H1 (cell line): Measurements from ENCODE around the gene FBXO28. TPM values are rescaled to one million over a fixed set of nuclear protein-coding genes. Genes with fewer than 3 reads are reported as not detected.

ENCODE experiments used
- EP300 ChIP-seq, 2 experiments: IDR thresholded peaks; 1 replicate in 1 of 2; 2 replicates in 1 of 2; pipeline ENCODE4 v1.6.1; 2011 to 2012; ENCODE audit warnings: low read depth in 2 of 2, low read length in 2 of 2, mild to moderate bottlenecking in 2 of 2, borderline replicate concordance in 1 of 2, inconsistent platforms in 1 of 2, moderate library complexity in 1 of 2
- GTF2F1 ChIP-seq: IDR thresholded peaks from 2 replicates; pipeline ENCODE4 v1.6.1; 2012; ENCODE audit warnings: low read depth, low read length, improper control_type of control experiment, borderline replicate concordance
- KDM5A ChIP-seq: fragments of 200-600 bp; IDR thresholded peaks from 2 replicates; pipeline ENCODE4 v1.7.1; 2012; ENCODE audit warnings: mild to moderate bottlenecking, low read length, inconsistent platforms, mixed read lengths
- RAD21 ChIP-seq, 2 experiments: IDR thresholded peaks in 1 of 2; conservative IDR thresholded peaks in 1 of 2; 2 replicates each; pipeline ENCODE4 v1.6.1; 2011; ENCODE audit warnings: low read depth in 2 of 2, low read length in 2 of 2, improper control_type of control experiment in 1 of 2, inconsistent platforms in 1 of 2, mild to moderate bottlenecking in 1 of 2, moderate library complexity in 1 of 2
- RNF2 ChIP-seq: fragments of 200-900, 300-1000 bp; sonication (generic); IDR thresholded peaks from 2 replicates; pipeline ENCODE4 v1.7.1; 2016; ENCODE audit warnings: borderline replicate concordance, low read depth, mild to moderate bottlenecking, antibody characterized with exemption, low read length; ENCODE audit not compliant: poor library complexity, severe bottlenecking; ENCODE audit errors: missing control alignments
- SIRT6 ChIP-seq: IDR thresholded peaks from one replicate; pipeline ENCODE4 v1.7.1; 2012; ENCODE audit warnings: low read length, inconsistent platforms
- TBP ChIP-seq: IDR thresholded peaks from 2 replicates; pipeline ENCODE4 v1.6.1; 2011; ENCODE audit warnings: low read depth, low read length, improper control_type of control experiment
- polyA plus RNA-seq, 7 experiments: library from polyadenylated mRNA; depleted of rRNA in 3 of 7; stranded (reverse) in 5 of 7; unstranded in 2 of 7; fragments of >200 nt in 5 of 7; fragments of 200-250 nt in 2 of 7; gene quantifications; 1 replicate in 5 of 7; 2 replicates in 1 of 7; 4 replicates in 1 of 7; pipeline versions ENCODE4 v1.2.1 to v1.2.3, GENCODE V29; 2011 to 2013; ENCODE audit warnings: missing spikeins in 2 of 7, mixed read lengths in 2 of 7
- total RNA-seq: library from RNA; stranded (reverse); fragmentation: NEBNext Ultra II Directional; extraction: Animal tissue kit (Norgen Biotek cat#: 25700); gene quantifications from 2 replicates; pipeline ENCODE4 v1.2.1, GENCODE V29; 2021
- TF ChIP-seq, protein P1 (sequence below): fragments of 300-600 bp; sonication (generic); IDR thresholded peaks from 2 replicates; pipeline ENCODE4 v1.7.1; 2012; ENCODE audit warnings: low read length, moderate library complexity, mild to moderate bottlenecking, inconsistent platforms; ENCODE audit not compliant: insufficient replicate concordance

FBXO28 gene
- total and polyA plus RNA-seq, 2 of the 8 experiments (the other 6 are each of a cell fraction or from before 2014, with no cell fraction given): 10.3 to 42.5 TPM

DNA sequence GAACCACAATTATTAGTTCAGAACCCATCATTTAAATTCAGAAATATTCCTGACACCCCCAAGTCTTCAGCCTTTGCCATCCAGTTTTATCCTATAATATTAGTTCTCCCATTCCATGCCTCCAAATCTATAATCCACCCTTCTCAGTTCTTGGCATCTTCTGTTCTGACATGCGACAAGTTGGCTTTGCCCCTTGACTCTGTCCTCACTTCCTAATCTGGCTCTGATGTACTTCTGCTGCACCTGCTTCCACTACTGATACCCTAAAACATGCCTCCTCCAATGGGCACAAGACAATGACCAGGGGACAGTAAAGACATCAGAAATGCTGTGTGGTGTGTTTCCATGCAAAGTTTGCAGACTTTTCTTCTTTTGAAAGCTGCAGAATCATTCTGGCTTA, 17.1 kb upstream of the FBXO28 start (continued):
- TF ChIP-seq, protein P1, sequence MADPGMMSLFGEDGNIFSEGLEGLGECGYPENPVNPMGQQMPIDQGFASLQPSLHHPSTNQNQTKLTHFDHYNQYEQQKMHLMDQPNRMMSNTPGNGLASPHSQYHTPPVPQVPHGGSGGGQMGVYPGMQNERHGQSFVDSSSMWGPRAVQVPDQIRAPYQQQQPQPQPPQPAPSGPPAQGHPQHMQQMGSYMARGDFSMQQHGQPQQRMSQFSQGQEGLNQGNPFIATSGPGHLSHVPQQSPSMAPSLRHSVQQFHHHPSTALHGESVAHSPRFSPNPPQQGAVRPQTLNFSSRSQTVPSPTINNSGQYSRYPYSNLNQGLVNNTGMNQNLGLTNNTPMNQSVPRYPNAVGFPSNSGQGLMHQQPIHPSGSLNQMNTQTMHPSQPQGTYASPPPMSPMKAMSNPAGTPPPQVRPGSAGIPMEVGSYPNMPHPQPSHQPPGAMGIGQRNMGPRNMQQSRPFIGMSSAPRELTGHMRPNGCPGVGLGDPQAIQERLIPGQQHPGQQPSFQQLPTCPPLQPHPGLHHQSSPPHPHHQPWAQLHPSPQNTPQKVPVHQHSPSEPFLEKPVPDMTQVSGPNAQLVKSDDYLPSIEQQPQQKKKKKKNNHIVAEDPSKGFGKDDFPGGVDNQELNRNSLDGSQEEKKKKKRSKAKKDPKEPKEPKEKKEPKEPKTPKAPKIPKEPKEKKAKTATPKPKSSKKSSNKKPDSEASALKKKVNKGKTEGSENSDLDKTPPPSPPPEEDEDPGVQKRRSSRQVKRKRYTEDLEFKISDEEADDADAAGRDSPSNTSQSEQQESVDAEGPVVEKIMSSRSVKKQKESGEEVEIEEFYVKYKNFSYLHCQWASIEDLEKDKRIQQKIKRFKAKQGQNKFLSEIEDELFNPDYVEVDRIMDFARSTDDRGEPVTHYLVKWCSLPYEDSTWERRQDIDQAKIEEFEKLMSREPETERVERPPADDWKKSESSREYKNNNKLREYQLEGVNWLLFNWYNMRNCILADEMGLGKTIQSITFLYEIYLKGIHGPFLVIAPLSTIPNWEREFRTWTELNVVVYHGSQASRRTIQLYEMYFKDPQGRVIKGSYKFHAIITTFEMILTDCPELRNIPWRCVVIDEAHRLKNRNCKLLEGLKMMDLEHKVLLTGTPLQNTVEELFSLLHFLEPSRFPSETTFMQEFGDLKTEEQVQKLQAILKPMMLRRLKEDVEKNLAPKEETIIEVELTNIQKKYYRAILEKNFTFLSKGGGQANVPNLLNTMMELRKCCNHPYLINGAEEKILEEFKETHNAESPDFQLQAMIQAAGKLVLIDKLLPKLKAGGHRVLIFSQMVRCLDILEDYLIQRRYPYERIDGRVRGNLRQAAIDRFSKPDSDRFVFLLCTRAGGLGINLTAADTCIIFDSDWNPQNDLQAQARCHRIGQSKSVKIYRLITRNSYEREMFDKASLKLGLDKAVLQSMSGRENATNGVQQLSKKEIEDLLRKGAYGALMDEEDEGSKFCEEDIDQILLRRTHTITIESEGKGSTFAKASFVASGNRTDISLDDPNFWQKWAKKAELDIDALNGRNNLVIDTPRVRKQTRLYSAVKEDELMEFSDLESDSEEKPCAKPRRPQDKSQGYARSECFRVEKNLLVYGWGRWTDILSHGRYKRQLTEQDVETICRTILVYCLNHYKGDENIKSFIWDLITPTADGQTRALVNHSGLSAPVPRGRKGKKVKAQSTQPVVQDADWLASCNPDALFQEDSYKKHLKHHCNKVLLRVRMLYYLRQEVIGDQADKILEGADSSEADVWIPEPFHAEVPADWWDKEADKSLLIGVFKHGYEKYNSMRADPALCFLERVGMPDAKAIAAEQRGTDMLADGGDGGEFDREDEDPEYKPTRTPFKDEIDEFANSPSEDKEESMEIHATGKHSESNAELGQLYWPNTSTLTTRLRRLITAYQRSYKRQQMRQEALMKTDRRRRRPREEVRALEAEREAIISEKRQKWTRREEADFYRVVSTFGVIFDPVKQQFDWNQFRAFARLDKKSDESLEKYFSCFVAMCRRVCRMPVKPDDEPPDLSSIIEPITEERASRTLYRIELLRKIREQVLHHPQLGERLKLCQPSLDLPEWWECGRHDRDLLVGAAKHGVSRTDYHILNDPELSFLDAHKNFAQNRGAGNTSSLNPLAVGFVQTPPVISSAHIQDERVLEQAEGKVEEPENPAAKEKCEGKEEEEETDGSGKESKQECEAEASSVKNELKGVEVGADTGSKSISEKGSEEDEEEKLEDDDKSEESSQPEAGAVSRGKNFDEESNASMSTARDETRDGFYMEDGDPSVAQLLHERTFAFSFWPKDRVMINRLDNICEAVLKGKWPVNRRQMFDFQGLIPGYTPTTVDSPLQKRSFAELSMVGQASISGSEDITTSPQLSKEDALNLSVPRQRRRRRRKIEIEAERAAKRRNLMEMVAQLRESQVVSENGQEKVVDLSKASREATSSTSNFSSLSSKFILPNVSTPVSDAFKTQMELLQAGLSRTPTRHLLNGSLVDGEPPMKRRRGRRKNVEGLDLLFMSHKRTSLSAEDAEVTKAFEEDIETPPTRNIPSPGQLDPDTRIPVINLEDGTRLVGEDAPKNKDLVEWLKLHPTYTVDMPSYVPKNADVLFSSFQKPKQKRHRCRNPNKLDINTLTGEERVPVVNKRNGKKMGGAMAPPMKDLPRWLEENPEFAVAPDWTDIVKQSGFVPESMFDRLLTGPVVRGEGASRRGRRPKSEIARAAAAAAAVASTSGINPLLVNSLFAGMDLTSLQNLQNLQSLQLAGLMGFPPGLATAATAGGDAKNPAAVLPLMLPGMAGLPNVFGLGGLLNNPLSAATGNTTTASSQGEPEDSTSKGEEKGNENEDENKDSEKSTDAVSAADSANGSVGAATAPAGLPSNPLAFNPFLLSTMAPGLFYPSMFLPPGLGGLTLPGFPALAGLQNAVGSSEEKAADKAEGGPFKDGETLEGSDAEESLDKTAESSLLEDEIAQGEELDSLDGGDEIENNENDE: no peak
- TF ChIP-seq TBP: no peak
- TF ChIP-seq KDM5A: no peak
- TF ChIP-seq RAD21 (IDR thresholded peaks at IDR 0.05 in 1 of 2, conservative IDR thresholded peaks at IDR 0.05 in 1 of 2; ENCODE audit: low read depth in 2 of 2, low read length in 2 of 2): no peak
- no peak for TF ChIP-seq GTF2F1
- TF ChIP-seq EP300 (IDR thresholded peaks at IDR 0.05; ENCODE audit: borderline replicate concordance in 1 of 2, low read depth in 2 of 2, low read length in 2 of 2): no peak
- TF ChIP-seq SIRT6: no peak
- TF ChIP-seq RNF2: no peak
- TF ChIP-seq, all 59 proteins: peak for 0
